Measurements from ENCODE around the gene ZNF410.

GRCh38 chr14:73896521-73896920 is 9.9 kb downstream of the ZNF410 start:
- TF ChIP-seq POLR2A (IDR thresholded peaks at IDR 0.05), result no peak
- TF ChIP-seq, protein P1, sequence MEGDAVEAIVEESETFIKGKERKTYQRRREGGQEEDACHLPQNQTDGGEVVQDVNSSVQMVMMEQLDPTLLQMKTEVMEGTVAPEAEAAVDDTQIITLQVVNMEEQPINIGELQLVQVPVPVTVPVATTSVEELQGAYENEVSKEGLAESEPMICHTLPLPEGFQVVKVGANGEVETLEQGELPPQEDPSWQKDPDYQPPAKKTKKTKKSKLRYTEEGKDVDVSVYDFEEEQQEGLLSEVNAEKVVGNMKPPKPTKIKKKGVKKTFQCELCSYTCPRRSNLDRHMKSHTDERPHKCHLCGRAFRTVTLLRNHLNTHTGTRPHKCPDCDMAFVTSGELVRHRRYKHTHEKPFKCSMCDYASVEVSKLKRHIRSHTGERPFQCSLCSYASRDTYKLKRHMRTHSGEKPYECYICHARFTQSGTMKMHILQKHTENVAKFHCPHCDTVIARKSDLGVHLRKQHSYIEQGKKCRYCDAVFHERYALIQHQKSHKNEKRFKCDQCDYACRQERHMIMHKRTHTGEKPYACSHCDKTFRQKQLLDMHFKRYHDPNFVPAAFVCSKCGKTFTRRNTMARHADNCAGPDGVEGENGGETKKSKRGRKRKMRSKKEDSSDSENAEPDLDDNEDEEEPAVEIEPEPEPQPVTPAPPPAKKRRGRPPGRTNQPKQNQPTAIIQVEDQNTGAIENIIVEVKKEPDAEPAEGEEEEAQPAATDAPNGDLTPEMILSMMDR (IDR thresholded peaks at IDR 0.05), result no peak

Measured in breast epithelium (tissue), 3 donors.